Middle frontal gyrus (tissue), 1 donor: ENCODE data around the gene MCOLN2.
"Not testable (repeated sequence)": the region's sequence is repeated elsewhere in the genome, so short reads cannot be mapped to it uniquely, and the experiment has no call there.

Experiments
- DNase-seq: peaks from one replicate; pipeline ENCODE4 v3.0.0-alpha.2; 2015; ENCODE audit warnings: low spot score; ENCODE audit errors: extremely low spot score

MCOLN2 gene

DNA sequence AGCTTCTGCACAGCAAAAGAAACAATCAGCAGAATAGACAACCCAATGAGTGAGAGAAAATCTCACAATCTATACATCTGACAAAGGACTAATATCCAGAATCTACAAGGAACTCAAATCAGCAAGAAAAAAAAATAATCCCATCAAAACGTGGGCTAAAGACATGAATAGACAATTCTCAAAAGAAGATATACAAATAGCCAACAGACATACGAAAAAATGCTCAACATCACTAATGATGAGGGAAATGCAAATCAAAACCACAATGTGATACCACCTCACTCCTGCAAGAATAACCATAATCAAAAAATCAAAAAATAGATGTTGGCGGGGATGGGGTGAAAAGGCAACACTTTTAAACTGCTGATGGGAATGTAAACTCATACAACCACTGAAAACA is 10.4 kb downstream of the MCOLN2 start:
- not testable (repeated sequence) for DNase-seq

DNA sequence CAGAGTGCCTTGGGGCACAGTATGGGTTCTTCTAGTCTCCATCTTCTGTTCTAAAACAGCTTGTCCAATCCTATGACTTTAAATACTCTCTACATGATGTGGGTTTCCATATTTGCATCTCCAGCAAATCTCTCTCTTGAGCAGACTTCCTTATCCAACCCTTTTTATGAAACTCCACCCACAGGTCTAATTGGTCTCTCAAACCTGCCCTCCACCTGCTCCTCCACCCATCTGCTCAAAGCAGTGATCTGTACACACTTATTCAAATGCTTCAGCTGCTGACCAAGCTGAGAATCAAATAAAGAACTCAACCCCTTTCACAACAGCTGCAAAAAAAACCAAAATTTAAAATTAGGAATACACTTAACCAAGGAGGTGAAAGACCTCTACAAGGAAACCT is 11.5 kb downstream of the MCOLN2 start:
- DNase-seq: no peak

DNA sequence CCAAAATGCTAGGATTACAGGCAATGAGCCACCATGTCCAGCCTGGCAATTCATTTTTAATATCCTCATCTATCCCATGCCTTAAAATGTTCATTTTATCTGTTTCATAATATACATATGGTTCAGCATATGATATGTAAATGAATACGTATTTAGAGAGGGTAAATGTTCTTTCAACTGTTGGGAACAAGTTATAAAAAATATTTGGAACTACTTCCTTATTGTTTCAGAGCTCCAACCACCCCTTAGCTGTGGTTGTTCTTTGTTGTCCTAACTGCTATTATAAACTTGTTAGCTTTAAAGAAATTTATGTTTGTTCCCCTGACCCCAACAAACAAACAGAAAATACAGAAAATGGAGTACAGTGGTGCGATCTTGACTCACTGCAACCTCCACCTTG is 14.5 kb downstream of the MCOLN2 start:
- DNase-seq: no peak

DNA sequence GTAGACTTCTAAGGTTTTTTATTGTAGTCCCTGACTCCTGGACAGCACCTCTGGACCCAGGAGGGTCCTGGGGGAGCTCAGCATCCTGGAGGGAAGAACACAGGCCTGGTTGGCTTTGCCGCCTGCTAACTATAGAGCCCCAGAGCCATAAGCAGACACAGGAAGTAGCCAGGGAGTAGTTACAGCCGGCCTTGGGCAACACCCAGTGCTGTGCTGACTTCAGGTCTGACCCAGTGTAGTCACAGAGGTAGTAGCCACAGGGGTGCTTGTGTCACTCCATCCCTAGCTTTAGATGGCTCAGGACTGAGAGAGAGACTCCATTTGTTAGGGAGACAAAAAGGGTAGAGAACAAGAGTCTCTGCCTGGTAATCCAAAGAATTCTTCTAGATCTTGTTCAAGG is 21.9 kb downstream of the MCOLN2 start:
- DNase-seq: no peak

DNA sequence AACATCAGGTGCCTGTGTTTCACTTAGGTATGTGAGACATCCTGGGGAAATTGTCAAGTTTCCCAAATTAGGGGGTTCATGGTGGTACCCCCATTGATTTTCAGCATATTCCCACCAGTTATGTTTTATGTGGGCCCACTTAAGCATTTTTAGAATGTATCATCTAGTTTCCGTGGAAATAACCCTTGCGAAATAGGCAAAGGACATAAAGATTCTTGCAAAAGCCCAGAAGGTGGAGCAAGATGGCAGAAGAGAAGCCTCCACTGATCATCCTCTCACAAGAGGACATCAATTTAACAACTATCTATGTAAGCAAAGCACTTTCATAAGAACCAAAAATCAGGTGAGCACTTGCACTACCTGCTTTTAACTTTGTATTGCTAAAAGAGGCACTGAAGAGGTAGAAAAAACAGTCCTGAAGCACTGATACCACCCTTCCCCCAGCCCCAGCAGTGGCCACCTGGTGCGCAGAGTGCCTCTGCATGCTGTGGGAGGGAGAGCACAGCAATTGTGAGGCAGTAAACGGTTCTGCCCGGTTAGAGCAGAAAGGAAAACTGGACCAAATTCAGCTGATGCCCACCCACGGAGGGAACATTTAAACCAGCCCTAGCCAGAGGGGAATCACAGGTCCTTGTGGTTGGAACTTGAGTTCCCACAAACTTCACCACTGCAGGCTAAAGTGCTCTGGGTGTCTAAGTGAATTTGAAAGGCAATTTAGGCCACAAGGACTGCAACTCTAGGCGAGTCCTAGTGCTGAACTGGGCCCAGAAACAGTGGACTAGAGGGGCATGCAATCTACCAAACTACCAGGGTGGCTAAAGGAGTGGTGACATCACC is 23.2 kb downstream of the MCOLN2 start:
- DNase-seq: no peak

DNA sequence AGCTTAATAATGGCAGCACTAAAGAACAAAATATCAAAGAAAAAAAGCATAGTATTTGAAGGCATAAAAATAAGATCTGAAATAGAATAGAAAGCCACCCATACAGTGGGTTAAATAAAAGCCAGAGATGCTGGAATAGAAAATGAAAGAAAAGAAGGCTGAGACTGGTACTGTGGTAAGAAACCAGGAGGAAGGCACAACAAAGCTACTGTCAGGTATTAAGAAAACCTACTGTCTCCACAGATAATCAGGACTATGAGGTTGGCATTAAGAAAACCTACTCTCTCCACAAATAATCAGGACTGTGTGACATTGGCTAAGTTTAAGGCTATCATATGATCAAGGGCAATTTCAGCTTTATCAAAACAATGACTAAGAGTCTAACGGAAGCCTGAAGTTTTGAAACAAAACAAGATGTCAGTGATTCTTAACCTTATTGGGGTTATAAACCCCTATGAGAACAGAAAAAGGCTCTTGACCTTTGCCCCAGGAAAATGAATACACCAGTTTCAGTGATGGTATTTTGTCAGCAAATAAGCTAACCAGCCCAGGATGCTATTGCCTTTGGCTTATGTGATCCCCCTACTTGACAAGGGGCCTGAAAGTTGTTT is 24.4 kb downstream of the MCOLN2 start:
- no peak for DNase-seq

DNA sequence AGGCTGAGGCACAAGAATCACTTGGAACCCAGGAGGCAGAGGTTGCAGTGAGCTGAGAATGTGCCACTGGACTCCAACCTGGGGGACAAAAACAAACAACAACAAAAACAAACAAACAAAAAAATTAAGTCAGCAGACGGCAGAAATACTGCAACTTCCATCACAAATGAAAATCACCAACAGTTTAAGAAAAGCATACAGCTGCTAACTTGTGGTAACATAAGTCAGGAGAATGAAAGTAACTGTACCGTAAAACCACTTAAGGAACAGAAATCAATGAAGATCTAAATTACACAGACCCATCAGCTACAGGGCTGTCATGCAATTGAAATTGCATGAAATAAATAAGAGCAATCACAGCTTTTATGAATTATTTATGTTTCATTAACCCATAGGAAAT is 25.0 kb downstream of the MCOLN2 start:
- no peak for DNase-seq

DNA sequence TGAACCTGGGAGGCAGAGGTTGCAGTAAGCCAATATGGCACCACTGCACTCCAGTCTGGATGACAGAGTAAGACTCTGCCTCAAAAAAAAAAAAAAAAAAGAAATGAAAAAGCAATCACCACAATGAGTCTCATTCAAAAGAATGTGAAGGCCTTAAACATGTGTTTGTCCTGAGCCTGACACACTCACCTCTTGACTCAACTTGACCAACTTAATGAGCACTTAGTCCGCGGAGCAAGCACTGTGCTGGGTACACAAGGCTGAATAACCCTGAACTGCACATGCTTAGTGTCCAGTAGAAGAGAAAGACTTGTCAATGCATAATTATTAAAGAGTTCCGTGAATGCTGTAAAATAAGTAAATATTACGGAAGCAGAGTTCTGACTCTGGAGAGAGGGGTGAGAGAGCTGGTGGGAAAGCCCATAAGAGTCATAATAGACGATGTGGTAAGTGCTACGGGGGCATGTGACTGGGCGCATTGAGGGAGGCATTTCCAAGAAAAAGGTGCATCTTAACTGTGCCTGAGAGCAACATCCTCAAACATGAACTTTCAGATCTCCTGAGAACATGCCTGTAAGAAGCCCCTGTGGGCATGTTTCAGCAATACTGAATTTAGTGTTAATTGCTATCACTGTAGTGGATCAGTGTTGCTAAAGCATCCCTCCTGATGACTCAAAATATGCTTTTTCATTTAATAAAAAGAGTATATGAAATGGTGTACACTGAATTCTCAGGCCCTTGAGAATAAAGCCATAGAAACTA is 27.2 kb downstream of the MCOLN2 start:
- DNase-seq: no peak

DNA sequence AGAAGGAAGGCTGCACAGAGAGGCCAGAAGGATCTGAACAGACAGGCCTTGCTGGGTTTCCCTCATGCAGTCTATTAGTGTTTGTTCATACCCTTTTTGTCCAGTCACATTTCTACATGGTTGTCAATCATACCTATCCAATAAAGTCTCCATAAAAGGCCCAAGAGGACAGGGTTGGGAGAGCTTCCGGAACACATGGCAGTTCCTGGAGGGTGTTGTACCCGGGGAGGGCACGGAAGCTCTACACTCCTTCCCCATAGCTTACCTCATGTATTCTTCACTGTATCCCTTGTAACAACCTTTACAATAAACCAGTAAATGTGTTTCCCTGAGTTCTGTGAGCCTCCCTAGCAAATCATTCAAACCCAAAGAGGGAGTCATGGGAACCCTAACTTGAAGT is 28.0 kb downstream of the MCOLN2 start:
- no peak for DNase-seq

DNA sequence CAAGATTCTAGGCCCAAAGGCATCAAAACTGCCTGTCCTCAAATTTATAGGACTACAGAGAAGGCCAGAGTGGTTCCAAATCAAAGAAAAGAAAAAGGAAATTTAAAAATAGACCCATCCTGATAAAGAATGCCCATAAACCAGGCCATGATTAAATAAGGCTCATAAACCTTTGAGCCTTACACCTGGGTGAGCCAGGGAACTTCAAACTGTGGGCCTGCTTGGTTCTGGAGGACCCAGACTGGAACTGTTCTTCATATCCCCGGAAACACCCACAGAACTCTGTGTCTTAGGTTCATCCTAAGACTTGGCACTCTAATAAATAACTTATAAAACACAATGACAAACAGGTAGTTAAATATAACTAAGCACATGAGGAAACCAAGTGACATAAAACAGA is 28.8 kb downstream of the MCOLN2 start:
- no peak for DNase-seq

DNA sequence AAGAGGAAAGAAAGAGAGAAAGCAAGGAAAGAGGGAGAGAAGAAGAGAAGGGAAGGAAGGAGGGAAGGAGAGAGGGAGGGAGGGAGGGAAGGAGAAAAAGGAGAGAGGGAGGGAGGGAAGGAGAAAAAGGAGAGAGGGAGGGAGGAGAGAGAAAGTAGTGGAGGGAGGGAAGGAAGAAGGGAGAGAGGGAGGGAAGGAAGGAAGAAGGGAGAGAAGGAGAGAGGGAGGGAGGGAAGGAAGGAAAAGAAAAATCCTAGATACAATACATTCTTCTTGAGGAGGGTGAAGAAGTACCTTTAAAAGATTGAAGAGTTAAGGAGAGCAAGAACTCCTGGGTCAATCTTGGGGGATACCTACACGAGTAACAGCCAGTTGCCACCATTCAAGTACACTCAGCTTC is 29.2 kb downstream of the MCOLN2 start:
- no peak for DNase-seq

DNA sequence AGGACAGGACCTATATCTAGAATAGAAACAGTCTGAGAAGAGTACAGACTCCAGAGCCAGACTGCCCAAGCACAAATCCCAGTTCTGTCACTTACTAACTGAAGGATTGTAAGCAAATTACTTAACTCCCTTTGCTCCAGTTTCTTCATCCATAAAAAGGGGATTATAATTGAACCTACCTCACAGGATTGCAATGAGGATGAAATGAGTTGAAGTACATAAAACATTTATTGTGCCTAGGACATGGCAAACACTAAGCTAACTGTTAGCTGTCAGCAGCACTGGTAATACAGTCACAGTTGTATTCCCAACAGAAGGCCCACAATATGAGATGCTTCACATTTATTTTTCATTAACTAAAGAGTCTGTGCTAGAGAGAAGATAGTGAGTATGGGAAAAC is 33.9 kb downstream of the MCOLN2 start:
- DNase-seq: no peak

DNA sequence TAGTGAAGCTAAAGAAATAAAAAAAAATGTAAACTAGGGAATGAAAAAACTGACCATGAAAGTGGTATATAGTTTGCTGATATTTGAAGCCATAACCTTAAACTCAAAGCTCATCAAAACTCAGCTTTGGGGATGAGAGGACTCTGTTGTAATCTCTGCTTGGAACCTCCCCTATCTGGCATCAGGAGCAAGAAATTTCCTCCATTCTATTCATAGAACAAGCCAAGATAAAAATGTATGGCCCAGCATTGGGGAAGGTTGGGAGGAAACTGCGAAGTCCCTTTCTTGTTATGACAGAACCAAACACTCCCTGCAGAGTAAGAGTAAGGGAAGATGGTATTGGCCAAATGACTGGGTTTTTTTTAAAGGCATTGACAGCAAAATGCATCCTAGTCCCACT is 35.6 kb downstream of the MCOLN2 start:
- no peak for DNase-seq

DNA sequence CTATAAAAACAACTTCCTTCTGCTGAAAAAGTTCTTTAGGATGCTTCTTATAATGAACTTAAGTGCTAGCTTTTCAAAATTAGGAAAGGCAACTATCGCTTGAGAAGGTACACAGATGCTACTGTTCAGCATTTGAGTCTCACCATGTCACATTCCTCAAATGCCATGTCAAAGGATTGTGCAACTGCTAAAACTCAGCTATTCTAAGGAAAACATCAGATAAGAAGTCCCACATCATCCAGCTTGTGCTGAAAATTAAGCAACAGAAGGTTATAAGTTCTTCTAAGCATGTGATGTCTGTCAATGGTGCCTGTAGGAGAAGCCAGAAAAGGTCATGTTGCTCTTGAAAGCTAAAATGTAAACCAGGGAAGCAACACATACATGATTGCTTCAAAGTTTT is 36.5 kb downstream of the MCOLN2 start:
- DNase-seq: no peak

DNA sequence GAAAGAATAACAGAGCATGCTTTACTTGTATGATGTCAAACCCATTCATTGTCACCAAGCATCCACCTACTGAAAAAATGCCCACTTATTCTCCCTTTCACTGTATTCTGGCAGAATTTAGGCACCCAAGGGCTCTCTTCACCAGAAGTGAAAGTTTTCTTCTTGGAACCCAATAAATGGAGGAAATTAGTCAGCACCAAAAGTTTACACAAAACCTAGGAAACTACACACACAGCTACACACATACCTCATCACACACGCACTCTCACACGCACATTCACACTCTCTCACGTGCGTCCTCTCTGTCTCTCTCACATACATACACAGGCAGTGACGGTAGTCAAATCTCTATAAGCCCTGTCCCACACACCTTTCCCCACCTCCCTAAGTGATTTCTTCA is 37.6 kb downstream of the MCOLN2 start:
- DNase-seq: no peak

DNA sequence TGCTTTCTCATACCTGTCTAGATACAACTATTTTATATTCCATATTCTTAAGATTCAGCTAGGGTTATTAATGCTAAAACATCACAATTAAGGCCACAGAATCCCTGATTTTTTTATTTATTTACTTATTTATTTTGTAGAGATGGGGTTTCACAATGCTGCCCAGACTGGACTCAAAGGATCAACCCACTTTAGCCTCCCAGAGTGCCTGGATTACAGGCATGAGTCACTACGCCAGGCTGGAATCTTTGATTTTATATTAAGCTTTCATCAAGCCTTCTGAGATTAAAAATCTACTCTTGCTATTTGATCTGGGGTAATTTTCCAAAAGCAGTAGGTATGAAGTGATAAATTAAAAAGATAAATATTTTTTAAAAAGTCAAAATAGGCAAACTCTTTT is 38.9 kb downstream of the MCOLN2 start:
- DNase-seq: no peak

DNA sequence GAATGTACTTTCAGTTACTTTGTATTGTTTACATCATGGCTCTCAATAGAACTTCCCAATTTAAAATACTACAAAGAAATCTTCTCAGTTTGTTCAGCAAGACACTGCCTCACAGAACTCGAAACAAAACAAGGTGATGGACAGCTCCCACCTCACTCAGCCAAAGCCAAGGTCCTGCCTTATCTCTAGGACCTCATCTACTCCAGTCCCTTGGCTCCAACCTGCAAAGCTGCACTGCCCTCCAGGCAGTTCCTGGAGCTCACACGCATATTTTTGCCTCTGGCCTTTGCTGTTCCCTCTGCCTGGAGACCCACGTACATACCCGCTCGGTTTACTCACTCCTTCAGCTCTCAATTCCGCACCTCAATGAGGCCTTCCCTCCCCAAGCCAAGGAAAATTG is 40.3 kb downstream of the MCOLN2 start:
- DNase-seq: no peak

DNA sequence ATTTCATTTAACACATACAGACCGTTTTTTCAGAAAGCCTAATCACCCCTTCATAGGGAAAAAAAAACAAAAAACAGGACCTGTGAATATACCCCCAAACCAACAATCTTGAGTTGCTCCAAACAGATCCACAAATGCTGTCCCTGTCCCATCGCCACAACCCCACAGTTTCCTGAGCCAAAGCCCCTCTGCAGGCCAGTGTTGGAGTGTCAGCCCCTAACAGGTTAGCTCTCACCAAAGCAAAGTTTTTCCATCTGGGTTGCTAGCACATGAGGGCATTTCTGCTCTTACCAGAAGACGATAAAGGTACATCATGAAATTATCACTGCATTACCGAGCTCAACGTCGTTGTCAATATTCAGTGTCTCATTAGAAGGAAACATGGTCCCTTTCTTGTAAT is 40.8 kb downstream of the MCOLN2 start:
- no peak for DNase-seq

DNA sequence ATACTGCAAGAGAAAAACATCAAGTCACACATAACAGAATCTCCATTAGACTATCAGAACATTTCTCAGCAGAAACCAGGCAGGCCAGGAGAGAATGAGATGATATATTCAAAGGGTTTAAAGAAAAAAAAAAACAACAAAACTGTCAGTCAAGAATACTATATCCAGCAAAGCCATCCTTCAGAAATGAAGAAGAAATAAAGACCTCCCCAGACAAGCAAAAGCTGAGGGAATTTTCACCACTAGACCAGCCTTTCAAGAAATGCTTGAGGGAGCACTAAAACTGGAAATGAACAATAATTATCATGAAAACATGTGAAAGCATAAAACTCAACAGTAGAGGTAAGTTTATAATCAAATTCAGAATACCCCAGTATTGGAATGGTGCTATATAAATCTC is 47.2 kb downstream of the MCOLN2 start:
- DNase-seq: no peak

DNA sequence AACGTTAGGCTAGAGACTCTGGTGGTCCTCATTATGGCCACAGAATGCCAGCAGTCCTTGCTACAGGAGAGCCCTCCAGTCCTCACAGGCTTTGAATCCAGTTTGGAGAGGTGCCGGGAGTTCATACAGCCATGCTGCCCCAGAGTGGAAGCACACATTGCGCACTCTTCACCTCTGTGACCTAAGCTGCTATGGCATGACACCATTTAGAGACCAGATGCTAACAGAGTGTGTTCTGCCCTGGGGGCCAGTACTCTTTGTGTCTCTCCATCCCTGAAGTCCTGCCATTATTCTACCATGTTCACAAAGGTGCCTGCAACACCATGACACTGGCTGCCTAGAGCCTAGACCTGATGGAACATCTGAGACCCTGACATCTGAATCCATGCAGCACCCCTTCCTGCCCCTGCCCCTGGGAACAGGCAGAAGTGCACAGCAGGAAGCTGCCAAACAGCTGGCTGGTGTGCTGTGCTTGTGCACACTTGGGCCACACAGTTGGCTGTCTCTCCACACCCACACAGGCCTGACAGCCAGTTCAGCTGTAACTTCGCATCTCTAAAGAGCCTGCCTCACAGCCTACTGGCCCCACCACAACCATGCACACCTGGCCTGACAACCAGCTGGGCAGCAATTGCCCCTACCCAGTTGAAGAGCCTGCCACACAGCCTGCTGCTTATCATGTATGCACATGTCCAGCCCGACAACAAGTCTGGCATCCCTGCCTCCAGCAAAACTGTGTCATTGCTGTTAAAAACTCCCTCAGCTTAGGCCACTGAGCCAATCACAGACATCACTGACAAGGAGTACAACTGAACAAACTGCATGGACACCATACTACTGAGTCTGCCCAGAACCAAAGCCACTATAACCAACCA is 49.1 kb downstream of the MCOLN2 start:
- no peak for DNase-seq

DNA sequence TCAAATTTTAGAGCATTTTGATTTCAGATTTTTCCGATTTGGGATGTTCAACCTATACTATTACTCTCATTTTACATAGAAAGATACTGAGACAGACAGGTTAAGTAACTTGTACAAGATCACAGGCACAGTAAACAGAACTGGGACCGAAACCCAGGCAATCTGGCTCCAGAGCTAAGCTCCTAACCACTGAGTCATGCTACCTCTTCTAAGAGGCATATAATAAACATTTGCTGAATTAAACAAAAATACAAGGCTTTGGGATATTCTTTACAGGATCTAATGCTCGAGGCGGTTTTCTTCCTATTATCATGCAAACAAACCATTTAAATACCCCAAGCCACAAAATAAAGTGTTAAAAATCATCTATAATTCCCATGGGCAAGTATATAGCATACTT is 50.3 kb downstream of the MCOLN2 start:
- DNase-seq: no peak
